Mesenchymal stem cell (in vitro differentiated cells and primary cell): ENCODE data around the gene PLEKHM2.

Experiments used
- DNase-seq: peaks from one replicate; pipeline ENCODE4 v3.0.0-alpha.2; 2013
- H2AFZ ChIP-seq: one replicate; pipeline ENCODE4 v1.6.1; 2013; ENCODE audit warnings: low read depth, mild to moderate bottlenecking, control low read depth, inconsistent platforms, low read length, moderate library complexity
- H2AK5ac ChIP-seq: 2 replicates; pipeline ENCODE4 v1.6.1; 2013; ENCODE audit warnings: low read length, moderate library complexity, mild to moderate bottlenecking, inconsistent platforms; ENCODE audit not compliant: severe bottlenecking
- H2BK120ac ChIP-seq: one replicate; pipeline ENCODE4 v1.6.1; 2013; ENCODE audit warnings: low read depth, mild to moderate bottlenecking, inconsistent platforms, low read length, moderate library complexity
- H2BK12ac ChIP-seq, 2 experiments: one replicate each; pipeline ENCODE4 v1.6.1; 2013; ENCODE audit warnings: inconsistent platforms in 2 of 2, low read length in 2 of 2, mild to moderate bottlenecking in 2 of 2, moderate library complexity in 2 of 2, control low read depth in 1 of 2
- H2BK15ac ChIP-seq: one replicate; pipeline ENCODE4 v1.6.1; 2013; ENCODE audit warnings: mild to moderate bottlenecking, low read depth, inconsistent platforms; ENCODE audit not compliant: poor library complexity, severe bottlenecking
- H2BK5ac ChIP-seq: 2 replicates; pipeline ENCODE4 v1.6.1; 2013; ENCODE audit warnings: low read depth, mild to moderate bottlenecking, low read length, control low read depth, inconsistent platforms; ENCODE audit not compliant: poor library complexity, severe bottlenecking
- H3K14ac ChIP-seq, 2 experiments: one replicate each; pipeline ENCODE4 v1.6.1; 2013; ENCODE audit warnings: inconsistent platforms in 2 of 2, low read length in 2 of 2, control low read depth in 1 of 2, mild to moderate bottlenecking in 1 of 2, moderate library complexity in 1 of 2
- H3K18ac ChIP-seq, 2 experiments: one replicate each; pipeline ENCODE4 v1.6.1; 2013; ENCODE audit warnings: inconsistent platforms in 2 of 2, low read length in 2 of 2, control low read depth in 1 of 2, low read depth in 1 of 2, mild to moderate bottlenecking in 1 of 2
- H3K23ac ChIP-seq, 2 experiments: one replicate each; pipeline ENCODE4 v1.6.1; 2013; ENCODE audit warnings: inconsistent platforms in 2 of 2, low read length in 2 of 2, mild to moderate bottlenecking in 2 of 2, moderate library complexity in 2 of 2, control low read depth in 1 of 2
- H3K27ac ChIP-seq: 2 replicates; pipeline ENCODE4 v1.5.1; 2013; ENCODE audit warnings: mild to moderate bottlenecking, moderate library complexity, low read length, control low read depth, inconsistent platforms; ENCODE audit not compliant: poor library complexity, severe bottlenecking
- H3K27me3 ChIP-seq, 2 experiments: 2 replicates each; pipeline versions ENCODE4 v1.6.1 to v1.7.0; 2013; ENCODE audit warnings: low read length in 2 of 2, mild to moderate bottlenecking in 2 of 2, moderate library complexity in 2 of 2, control low read depth in 1 of 2, inconsistent platforms in 1 of 2; ENCODE audit not compliant: control insufficient read depth in 1 of 2, insufficient read depth in 1 of 2
- H3K36me3 ChIP-seq, 2 experiments: 2 replicates each; pipeline versions ENCODE4 v1.6.1 to v1.7.0; 2013; ENCODE audit warnings: low read length in 2 of 2, control low read depth in 1 of 2, inconsistent platforms in 1 of 2, low read depth in 1 of 2, mild to moderate bottlenecking in 1 of 2; ENCODE audit not compliant: insufficient read depth in 2 of 2, control insufficient read depth in 1 of 2
- H3K4ac ChIP-seq, 2 experiments: one replicate each; pipeline ENCODE4 v1.6.1; 2013; ENCODE audit warnings: inconsistent platforms in 2 of 2, low read length in 2 of 2, mild to moderate bottlenecking in 2 of 2, moderate library complexity in 2 of 2, control low read depth in 1 of 2, low read depth in 1 of 2
- H3K4me1 ChIP-seq: 2 replicates; pipeline ENCODE4 v1.6.1; 2013; ENCODE audit warnings: low read depth, low read length, control low read depth; ENCODE audit not compliant: control insufficient read depth, insufficient read depth
- H3K4me2 ChIP-seq: 2 replicates; pipeline ENCODE4 v1.6.1; 2013; ENCODE audit warnings: low read length, mild to moderate bottlenecking, inconsistent platforms; ENCODE audit not compliant: poor library complexity, severe bottlenecking
- H3K4me3 ChIP-seq, 2 experiments: 2 replicates each; pipeline versions ENCODE4 v1.5.1 to v1.7.0; 2013; ENCODE audit warnings: low read length in 2 of 2, mild to moderate bottlenecking in 2 of 2, control low read depth in 1 of 2, low read depth in 1 of 2; ENCODE audit not compliant: insufficient read depth in 1 of 2
- H3K79me1 ChIP-seq: replicated peaks from 2 replicates; pipeline ENCODE4 v1.6.1; 2013; ENCODE audit warnings: mild to moderate bottlenecking, control low read depth, low read length, inconsistent platforms; ENCODE audit not compliant: poor library complexity, severe bottlenecking
- H3K9ac ChIP-seq: 2 replicates; pipeline ENCODE4 v1.7.0; 2013; ENCODE audit warnings: mild to moderate bottlenecking, low read length, moderate library complexity
- H3K9me3 ChIP-seq: 2 replicates; pipeline ENCODE4 v1.7.0; 2013; ENCODE audit warnings: mild to moderate bottlenecking, low read length; ENCODE audit not compliant: control insufficient read depth
- H4K8ac ChIP-seq: one replicate; pipeline ENCODE4 v1.6.1; 2013; ENCODE audit warnings: inconsistent platforms, mild to moderate bottlenecking, low read length, moderate library complexity
- H4K91ac ChIP-seq: one replicate; pipeline ENCODE4 v1.6.1; 2013; ENCODE audit warnings: mild to moderate bottlenecking, low read length, inconsistent platforms
- WGBS: methylation state at CpG from one replicate; pipeline ENCODE4 v1.1.7; 2013; ENCODE audit warnings: mixed read lengths; 5-methylcytosine and 5-hydroxymethylcytosine counted together

PLEKHM2 gene

DNA sequence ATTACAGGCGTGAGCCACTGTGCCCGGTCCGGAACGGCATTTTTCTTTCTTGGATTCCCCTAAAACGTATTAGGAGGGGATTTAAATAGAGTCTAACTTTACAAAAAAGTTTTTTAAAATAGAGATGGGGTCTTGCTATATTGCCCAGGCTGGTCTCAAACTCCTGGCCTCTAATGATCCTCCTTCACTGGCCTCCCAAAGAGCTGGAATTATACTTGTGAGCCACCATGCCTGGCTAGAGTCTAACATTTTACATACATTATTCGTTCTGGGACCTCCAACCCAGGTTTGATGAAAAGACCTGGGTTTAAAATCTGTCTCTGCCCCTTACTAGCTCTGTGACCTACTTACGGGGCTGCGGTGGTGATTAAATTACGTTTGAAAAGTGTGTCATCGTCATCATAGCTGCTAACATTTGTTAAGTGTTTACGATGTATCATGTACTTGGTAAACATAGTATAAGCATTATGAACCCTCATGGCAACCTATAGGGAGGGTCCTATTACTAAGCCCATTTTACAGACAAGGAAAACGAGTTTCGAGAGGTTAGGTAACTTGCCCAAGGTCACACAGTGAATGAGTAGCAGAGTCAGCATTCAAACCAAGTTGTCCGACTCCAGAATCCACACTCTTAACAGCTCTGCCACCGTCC, 24.5 kb downstream of the PLEKHM2 start:
- Histone ChIP-seq H2BK12ac (no peak overlapping the region), H3K27me3 (no peaks in the 10 kb centered on the region), H2BK15ac (no peak overlapping the region), H3K4me2 (no peak overlapping the region), H4K91ac (no peak overlapping the region), H2BK120ac (no peak overlapping the region), H3K4me1 (peaks cover 6% of the 10 kb centered on the region), H3K23ac (no peak overlapping the region), H3K4me3 (no peak overlapping the region), H3K79me1 (peaks cover 34% of the 10 kb centered on the region), H2AFZ (no peak overlapping the region), H3K36me3 (peaks cover 19 to 39% of the 10 kb centered on the region in 2 experiments), H3K9me3 (no peaks in the 10 kb centered on the region), H2BK5ac (no peak overlapping the region), H3K4ac (no peak overlapping the region), H3K14ac (no peak overlapping the region), H3K27ac (no peak overlapping the region), H3K18ac (no peak overlapping the region), H3K9ac (no peak overlapping the region), H2AK5ac (no peak overlapping the region), H4K8ac (no peak overlapping the region)
- no peak for DNase-seq
- WGBS = 95% methylated on average over 12 of the region's 15 CpGs

- H3K27ac ChIP-seq = no peak overlapping the region
- no peaks in the 10 kb centered on the region for H3K27me3 ChIP-seq
- H3K36me3 ChIP-seq = peaks cover 19 to 39% of the 10 kb centered on the region in 2 experiments
- H2BK120ac ChIP-seq = no peak overlapping the region
- no peak overlapping the region for H3K9ac ChIP-seq
- no peak overlapping the region for H3K4ac ChIP-seq
- no peak overlapping the region for H4K8ac ChIP-seq
- no peak overlapping the region for H2BK12ac ChIP-seq
- no peak overlapping the region for H3K4me3 ChIP-seq
- no peak overlapping the region for H3K14ac ChIP-seq
- no peak overlapping the region for H3K18ac ChIP-seq
- H3K4me2 ChIP-seq = no peak overlapping the region
- no peak overlapping the region for H3K23ac ChIP-seq
- H2AK5ac ChIP-seq = no peak overlapping the region
- no peak overlapping the region for H2BK15ac ChIP-seq
- no peak for DNase-seq
- peaks cover 35% of the 10 kb centered on the region for H3K79me1 ChIP-seq
- peaks cover 4% of the 10 kb centered on the region for H3K4me1 ChIP-seq
- no peak overlapping the region for H2BK5ac ChIP-seq
- H3K9me3 ChIP-seq = no peaks in the 10 kb centered on the region
- WGBS = 100% methylated on average over 4 of the region's 4 CpGs
- no peak overlapping the region for H4K91ac ChIP-seq
- H2AFZ ChIP-seq = no peak overlapping the region
These were observed 25.1 kb downstream of the PLEKHM2 start for GRCh38 chr1:15709226-15709625.

- WGBS = 85% methylated on average over 2 of the region's 4 CpGs
- no peak overlapping the region for H3K4ac ChIP-seq
These were observed 28.0 kb downstream of the PLEKHM2 start for GRCh38 chr1:15712168-15712567.

DNA sequence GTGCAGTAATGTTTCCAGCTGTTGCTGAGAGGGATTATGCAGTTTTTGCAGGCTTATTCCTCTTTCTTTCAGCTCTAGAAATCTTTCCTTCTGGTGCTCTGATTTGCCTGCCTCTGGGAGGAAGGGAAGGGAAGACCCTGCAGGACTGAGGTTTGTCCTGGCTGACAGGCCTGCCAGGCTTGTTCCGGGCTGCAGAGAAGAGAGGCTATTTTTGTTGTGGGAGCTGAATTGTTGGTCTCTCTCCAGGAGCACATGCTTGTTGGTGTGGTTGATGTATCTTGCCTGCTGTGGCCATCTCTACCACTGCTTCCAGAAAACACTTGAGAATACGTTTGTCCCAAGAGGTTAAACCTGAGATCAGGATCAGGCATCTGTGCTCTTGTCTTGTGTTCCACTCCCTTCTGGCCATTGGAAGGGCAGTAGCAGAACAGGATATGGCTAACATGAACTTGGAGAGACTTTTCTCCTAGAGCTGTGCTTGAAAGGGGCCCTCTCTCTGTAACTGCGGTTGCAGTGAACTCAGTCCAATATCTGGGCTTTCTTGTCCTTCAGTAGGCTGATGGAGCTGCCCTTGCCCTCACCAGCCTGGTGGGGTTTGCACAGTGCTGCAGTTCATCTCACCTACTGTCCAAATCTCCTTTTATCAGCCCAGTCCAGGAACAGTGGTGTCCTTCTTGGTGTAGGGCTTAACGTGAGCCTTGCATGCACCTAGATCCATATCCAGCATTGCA, 30.5 kb downstream of the PLEKHM2 start:
- no peak overlapping the region for H3K14ac ChIP-seq
- no peaks in the 10 kb centered on the region for H3K9me3 ChIP-seq
- H3K27me3 ChIP-seq = no peaks in the 10 kb centered on the region
- H2AFZ ChIP-seq = no peak overlapping the region
- H2BK5ac ChIP-seq = no peak overlapping the region
- H3K4ac ChIP-seq = no peak overlapping the region
- WGBS = 78% methylated on average over 4 of the region's 4 CpGs
- H3K4me3 ChIP-seq = no peak overlapping the region
- no peak overlapping the region for H2BK120ac ChIP-seq
- H3K36me3 ChIP-seq = peaks cover 37 to 44% of the 10 kb centered on the region in 2 experiments
- no peak overlapping the region for H2BK12ac ChIP-seq
- H2BK15ac ChIP-seq = no peak overlapping the region
- H3K27ac ChIP-seq = no peak overlapping the region
- peak; percentile 54 for DNase-seq
- H4K8ac ChIP-seq = no peak overlapping the region
- H3K23ac ChIP-seq = peak overlapping the region in 1 of 2 experiments; percentile 11
- no peaks in the 10 kb centered on the region for H3K4me1 ChIP-seq
- peak overlapping the region; percentile 22 for H4K91ac ChIP-seq
- H3K4me2 ChIP-seq = no peak overlapping the region
- H3K79me1 ChIP-seq = peaks cover 29% of the 10 kb centered on the region
- H3K9ac ChIP-seq = peak overlapping the region; percentile 6
- H3K18ac ChIP-seq = no peak overlapping the region
- H2AK5ac ChIP-seq = no peak overlapping the region

More at GRCh38 chr1:15712168-15712567, 28.0 kb downstream of the PLEKHM2 start:
- H3K27ac ChIP-seq = no peak overlapping the region
- peaks cover 19 to 35% of the 10 kb centered on the region in 2 experiments for H3K36me3 ChIP-seq
- no peak for DNase-seq
- no peak overlapping the region for H2BK12ac ChIP-seq
- no peak overlapping the region for H2BK120ac ChIP-seq
- H3K79me1 ChIP-seq = peaks cover 38% of the 10 kb centered on the region
- H3K4me2 ChIP-seq = no peak overlapping the region
- no peaks in the 10 kb centered on the region for H3K9me3 ChIP-seq
- H2AK5ac ChIP-seq = no peak overlapping the region
- H3K4me1 ChIP-seq = no peaks in the 10 kb centered on the region
- H3K23ac ChIP-seq = no peak overlapping the region
- H3K4me3 ChIP-seq = no peak overlapping the region
- no peak overlapping the region for H4K8ac ChIP-seq
- H2AFZ ChIP-seq = no peak overlapping the region
- H4K91ac ChIP-seq = no peak overlapping the region
- no peaks in the 10 kb centered on the region for H3K27me3 ChIP-seq
- H2BK5ac ChIP-seq = no peak overlapping the region
- no peak overlapping the region for H2BK15ac ChIP-seq
- H3K9ac ChIP-seq = no peak overlapping the region
- no peak overlapping the region for H3K18ac ChIP-seq
- no peak overlapping the region for H3K14ac ChIP-seq
